GM19467 (cell line): ENCODE results near the gene GRK3.
"Not testable (repeated sequence)": the region's sequence is repeated elsewhere in the genome, so short reads cannot be mapped to it uniquely, and the experiment has no call there.

Source experiments
- ATAC-seq: cut with Tn5 transposase; IDR thresholded peaks from one replicate; pipeline ENCODE4 v1.9.1; 2021; ENCODE audit warnings: mild to moderate bottlenecking, moderate library complexity; ENCODE audit not compliant: unreplicated experiment

GRK3 gene

DNA sequence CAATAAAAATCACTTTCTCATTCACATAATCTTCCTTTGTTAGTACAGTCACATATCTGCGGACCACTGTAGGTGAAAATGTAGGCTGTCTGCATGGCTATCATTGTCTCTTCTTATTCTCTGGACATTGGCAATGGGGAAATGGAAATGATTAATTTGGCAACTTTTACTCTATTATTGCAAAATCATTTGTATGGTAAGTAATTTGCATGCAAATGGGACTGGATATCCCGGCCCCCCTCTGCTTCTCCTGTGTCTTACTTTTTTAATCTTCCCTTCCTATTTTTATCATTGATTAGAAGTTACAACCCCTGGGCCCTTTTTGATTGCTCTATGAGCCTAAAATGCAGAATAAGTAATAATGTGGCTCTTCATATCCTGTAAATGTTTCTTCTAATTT, 6.0 kb downstream of the GRK3 start:
- ATAC-seq, result no peak

GRCh38 chr22:25571969-25572707, 7.7 kb downstream of the GRK3 start:
- not testable (repeated sequence) for ATAC-seq

- no peak for ATAC-seq
Measured at GRCh38 chr22:25572708-25573171, 8.3 kb downstream of the GRK3 start.

DNA sequence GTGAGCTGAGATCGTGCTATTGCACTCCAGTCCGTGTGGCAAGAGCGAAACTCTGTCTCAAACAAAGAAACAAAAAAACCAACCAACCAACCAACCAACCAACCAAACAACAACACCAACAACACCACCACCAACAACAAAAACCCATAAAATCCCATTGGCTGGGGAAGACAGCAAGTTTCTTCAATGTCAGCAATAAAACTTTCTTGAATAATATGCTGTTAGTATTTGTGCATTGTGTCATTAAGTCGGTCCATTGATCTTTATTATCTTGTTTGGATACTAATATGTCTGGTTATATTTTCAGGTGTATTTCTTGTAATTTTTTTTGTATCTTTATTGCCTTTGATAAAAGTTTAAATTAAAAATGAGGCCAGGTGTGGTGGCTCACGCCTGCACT, 9.4 kb downstream of the GRK3 start:
- ATAC-seq, result no peak

- no peak for ATAC-seq
Measured at GRCh38 chr22:25574736-25575135, 10.3 kb downstream of the GRK3 start.

- not testable (repeated sequence) for ATAC-seq
Measured at GRCh38 chr22:25575674-25576392, 11.4 kb downstream of the GRK3 start.

GRCh38 chr22:25581452-25581851, 17.0 kb downstream of the GRK3 start:
- not testable (repeated sequence) for ATAC-seq

DNA sequence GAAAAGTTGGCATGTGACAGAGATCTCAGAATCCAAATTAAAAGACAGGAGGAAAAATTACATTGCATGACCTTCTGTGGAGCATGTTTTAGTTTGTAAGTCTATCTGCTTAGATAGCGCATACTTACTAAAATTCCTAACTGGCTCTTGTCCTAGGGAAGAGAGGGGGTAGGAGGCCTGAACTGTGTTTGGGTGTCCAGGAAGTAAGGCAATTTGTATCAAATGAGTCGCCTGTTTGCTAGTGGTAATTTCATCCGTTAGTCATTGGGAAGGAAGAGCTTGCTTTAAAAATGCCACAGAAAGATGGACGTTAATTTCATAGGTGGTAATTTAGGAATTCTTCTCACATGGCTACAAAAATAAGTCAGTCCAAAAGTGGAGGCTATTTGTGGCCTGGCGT, 18.5 kb downstream of the GRK3 start:
- no peak for ATAC-seq

GRCh38 chr22:25584993-25585392, 20.5 kb downstream of the GRK3 start:
- ATAC-seq, result not testable (repeated sequence)

GRCh38 chr22:25589664-25590063, 25.2 kb downstream of the GRK3 start:
- ATAC-seq, result not testable (repeated sequence)

- ATAC-seq, result not testable (repeated sequence)
Measured at GRCh38 chr22:25593323-25593722, 28.8 kb downstream of the GRK3 start.

- ATAC-seq, result no peak
Measured at GRCh38 chr22:25598609-25599008, 34.1 kb downstream of the GRK3 start.

DNA sequence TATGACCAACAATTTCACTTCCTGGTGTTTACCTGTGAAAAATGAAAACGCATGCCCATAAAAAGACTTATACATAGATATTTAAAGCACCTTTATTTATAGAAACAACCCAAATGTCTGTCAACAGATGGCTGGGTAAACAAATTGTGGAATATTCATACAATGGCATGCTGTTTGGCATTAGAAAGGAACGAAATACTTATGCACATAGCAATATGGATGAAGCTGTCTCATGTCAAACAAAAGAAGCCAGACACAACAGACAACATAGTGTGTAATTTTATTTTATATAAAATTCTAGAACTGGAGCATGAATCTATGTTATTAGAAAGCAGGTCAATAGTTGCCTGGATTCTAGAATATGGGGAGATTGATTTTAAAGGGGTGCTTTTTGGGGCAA, 38.0 kb downstream of the GRK3 start:
- ATAC-seq, result no peak

GRCh38 chr22:25602916-25603315, 38.4 kb downstream of the GRK3 start:
- ATAC-seq, result no peak

GRCh38 chr22:25605146-25605545, 40.7 kb downstream of the GRK3 start:
- ATAC-seq, result not testable (repeated sequence)

DNA sequence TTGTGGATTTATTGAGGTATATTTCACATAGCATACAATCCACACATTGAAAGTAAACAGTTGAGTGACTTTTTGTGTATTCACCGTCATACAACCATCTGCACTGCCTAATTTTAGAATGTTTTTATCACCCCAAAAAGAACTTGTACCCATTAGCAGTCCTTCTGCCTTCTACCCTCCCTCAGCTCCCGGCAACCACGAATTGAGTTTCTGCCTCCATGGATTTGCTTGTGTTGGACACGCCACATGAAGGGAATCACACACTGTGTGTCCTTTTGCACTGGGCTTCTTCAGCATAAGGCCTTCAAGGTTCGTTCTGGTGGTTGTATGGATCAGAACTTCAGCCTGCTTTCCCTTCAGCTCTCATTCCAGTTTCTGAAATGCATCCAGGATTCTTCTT, 41.1 kb downstream of the GRK3 start:
- ATAC-seq, result not testable (repeated sequence)

DNA sequence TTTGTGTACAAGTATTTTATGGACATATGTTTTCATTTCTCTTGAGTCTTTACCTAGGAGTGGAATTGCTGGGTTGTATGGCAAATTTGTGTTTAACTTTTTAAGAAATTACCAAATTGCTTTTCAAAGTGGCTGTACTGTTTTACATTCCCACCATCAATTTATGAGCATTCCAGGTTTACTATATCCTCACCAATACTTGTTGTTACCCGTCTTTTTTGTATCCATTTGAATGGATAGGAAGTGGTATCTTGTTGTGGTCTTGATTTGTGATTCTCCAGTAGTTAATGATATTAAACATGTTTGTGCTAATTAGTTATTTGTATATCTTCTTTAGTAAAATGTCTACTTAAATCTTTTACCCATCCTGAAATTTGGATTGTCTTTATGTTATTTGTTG, 46.8 kb downstream of the GRK3 start:
- ATAC-seq, result not testable (repeated sequence)

DNA sequence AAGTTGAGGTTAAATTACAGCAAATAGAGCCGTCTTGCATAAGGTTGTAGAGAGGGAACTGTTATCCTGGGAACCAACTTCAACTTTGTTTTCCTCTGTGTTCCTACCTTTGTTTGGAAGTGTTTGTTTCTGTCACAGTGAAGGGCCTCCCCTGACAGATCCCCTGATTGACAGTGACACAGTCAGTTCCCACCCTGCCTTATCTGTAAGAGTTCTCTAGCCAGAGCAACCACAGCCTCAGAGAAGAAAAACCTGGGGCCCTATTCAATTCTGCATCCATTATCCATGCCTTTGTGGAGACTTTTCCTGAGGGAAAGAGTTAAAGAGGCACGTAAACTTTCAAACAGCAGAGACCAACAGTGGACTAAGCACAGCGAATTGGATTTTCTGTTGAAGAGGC, 48.7 kb downstream of the GRK3 start:
- not testable (repeated sequence) for ATAC-seq

GRCh38 chr22:25613558-25613957, 49.1 kb downstream of the GRK3 start:
- ATAC-seq, result not testable (repeated sequence)

DNA sequence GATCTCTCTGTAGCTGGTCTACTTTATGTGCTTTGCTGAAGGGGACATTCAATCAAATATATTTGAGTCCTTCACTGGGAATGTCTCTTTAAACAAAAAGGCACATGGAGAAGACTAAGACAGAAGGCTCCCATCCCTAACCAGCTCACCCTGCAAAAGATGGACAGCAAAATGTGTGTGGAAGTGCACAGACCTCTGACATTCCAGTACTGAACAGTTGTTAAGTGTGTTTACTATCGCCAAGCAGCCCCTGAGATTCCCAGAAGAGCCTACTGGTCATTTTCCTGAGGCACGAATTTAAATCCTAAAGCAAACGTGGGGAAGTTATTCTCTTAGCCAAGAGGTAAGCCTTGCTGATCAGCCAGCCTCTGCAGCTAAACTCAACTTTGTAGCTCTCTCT, 50.3 kb downstream of the GRK3 start:
- ATAC-seq, result not testable (repeated sequence)

DNA sequence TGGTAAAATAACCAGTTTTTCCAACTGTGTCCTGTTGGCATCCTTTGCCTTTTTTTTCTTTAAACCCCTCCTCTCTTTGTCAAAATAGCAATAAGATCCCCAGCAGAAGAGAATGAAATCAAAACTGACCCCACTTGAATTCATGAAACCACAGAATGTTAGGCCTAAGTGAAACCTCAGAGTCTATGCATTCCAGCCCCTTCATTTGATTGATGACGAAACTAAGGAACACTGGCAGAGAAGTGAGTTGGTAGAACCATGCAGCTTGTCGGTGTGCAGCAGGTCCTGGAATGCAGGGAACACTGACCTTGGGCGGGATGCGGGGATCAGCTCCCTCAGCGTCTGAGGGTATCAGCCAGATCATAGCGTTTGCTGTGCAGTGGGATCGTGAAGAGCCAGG, 57.5 kb downstream of the GRK3 start:
- ATAC-seq, result no peak

GRCh38 chr22:25623310-25623734, 58.8 kb downstream of the GRK3 start:
- ATAC-seq, result no peak
